ENCODE measurements around the gene METTL9.
"Not testable (repeated sequence)": the region's sequence is repeated elsewhere in the genome, so short reads cannot be mapped to it uniquely, and the experiment has no call there.

The METTL9 gene

GRCh38 chr16:21574372-21574771 is 25.0 kb upstream of the METTL9 start:
- no peak for DNase-seq (ENCODE audit: low read depth)

DNA sequence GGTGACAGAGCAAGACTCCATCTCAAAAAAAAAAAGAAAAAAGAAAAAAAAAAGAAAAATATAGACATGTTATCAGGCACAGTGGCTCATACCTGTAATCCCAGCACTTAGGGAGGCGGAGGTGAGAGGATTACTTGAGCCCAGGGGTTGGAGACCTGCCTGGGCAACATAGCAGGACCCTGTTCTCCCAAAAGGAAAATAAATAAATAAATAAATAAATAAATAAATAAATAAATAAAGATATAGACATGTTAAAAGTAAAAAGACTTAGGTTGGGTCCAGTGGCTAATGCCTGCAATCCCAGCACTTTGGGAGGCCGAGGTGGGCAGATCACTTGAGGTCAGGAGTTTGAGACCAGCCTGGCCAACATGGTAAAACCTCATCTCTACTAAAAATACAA is 23.1 kb upstream of the METTL9 start:
- not testable (repeated sequence) for DNase-seq (ENCODE audit: low read depth)

DNA sequence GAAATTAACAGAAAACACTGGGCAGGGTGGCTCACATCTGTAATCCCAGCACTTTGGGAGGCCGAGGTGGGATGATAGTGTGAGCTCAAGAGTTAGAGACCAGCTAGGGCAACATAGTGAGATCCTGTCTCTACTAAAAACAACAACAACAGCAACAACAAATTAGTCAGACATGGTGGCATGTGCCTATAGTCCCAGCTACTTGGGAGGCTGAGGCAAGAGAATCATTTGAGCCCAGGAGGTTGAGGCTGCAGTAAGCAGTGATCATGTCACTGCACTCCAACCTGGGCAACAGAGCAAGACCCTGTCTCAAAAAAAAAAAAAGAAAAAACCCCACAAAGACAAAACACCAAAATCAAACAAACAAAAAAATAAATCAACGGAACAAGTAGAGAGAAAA is 21.9 kb upstream of the METTL9 start:
- not testable (repeated sequence) for DNase-seq (ENCODE audit: low read depth)

DNA sequence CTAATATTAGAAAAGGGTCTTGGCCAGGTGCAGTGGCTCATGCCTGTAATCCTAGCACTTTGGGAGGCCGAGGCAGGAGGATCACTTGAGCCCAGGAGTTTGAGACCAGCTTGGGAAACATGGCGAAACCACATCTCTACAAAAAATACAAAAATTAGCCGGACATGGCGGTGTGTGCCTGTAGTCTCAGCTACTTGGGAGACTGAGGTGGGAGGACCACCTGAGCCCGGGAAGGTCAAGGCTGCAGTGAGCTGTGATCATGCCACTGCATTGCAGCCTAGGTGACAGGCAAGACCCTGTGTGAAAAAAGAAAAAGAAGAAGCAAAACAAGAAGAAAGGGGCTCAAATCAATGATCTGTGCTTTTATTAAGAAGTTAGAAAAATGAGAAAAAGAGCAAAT is 21.1 kb upstream of the METTL9 start:
- not testable (repeated sequence) for DNase-seq (ENCODE audit: low read depth)

GRCh38 chr16:21580131-21580530 is 19.2 kb upstream of the METTL9 start:
- not testable (repeated sequence) for DNase-seq (ENCODE audit: low read depth)

GRCh38 chr16:21580807-21581206 is 18.6 kb upstream of the METTL9 start:
- DNase-seq (ENCODE audit: low read depth), result no peak

GRCh38 chr16:21584817-21585216 is 14.6 kb upstream of the METTL9 start:
- DNase-seq (ENCODE audit: low read depth), result no peak

DNA sequence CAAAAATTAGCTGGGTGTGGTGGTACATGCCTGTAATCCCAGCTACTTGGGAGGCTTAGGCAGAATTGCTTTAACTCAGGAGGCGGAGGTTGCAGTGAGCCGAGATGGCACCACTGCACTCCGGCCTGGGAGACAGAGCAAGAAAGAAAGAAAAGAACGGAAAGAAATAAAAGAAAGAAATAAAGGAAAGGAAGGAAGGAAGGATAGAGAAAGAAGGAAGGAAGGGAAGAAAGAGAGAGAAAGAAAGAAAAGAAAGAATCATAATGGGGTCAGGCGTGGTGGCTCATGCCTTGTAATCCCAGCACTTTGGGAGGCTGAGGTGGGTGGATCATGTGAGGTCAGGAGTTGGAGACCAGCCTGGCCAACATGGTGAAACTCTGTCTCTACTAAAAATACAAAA is 10.8 kb upstream of the METTL9 start:
- DNase-seq (ENCODE audit: low read depth), result not testable (repeated sequence)

GRCh38 chr16:21589551-21589950 is 9.8 kb upstream of the METTL9 start:
- DNase-seq (ENCODE audit: low read depth), result no peak

GRCh38 chr16:21590287-21590686 is 9.1 kb upstream of the METTL9 start:
- no peak for DNase-seq (ENCODE audit: low read depth)

- DNase-seq (ENCODE audit: low read depth), result no peak
Measured at GRCh38 chr16:21590796-21591195, 8.6 kb upstream of the METTL9 start.

DNA sequence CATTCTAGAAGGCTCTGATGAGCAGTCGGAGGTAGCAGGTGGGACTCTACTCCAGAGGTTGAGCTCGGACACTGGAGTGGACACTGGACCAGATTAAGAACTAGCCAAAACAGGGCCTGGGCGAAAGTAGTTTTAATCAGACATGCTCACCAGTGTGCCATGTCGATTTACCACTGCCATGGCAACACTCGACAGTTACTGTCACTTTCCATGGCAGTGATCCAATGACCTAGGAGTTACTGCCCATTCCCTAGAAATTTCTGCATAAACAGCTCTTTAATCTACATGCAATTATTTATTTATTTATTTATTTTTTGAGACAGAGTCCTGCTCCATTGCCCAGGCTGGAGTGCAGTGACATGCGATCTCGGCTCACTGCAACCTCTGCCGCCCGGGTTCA is 7.2 kb upstream of the METTL9 start:
- no peak for DNase-seq (ENCODE audit: low read depth)

GRCh38 chr16:21593530-21594289 is 5.7 kb upstream of the METTL9 start:
- no peak for DNase-seq (ENCODE audit: low read depth)

DNA sequence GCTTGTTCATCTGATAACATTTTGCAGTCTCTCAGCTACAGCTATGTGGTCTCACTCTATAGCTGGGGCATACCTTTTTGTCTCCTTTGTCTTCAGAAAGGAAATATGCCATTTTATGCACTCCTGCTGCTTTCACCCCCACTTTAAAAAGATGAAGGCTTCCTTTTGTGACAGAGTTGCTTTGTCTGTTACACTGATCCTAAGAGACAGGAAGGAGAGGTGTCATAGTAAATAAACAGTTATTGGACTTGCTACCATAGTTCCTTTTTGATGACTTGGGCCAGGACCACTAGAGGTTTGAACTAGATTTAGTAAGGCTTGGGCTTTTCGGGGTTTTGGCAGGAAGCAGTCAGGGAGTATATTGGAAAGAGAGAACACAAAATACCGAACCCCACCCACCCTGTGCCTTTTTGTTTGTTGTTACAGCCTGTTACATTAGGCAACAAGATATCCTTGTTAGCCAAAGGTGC is 1.8 kb upstream of the METTL9 start:
- DNase-seq (ENCODE audit: low read depth), result no peak

DNA sequence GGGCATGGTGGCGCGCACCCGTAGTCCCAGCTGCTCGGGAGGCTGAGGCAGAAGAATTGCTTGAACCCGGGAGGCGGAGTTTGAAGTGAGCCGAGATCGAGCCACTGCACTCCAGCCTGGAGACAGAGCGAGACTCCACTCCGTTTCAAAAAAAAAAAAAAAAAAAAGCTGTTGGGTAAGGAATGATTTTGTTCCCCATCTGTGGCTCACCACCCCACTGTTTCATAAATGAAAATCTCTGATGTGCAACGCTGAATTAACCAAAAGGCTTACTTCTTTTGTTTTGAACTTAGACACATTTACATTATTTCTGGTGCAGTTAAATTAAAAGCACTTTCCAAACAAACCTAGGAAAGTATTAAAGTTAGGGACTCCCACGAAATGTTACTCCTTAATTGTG is 1.2 kb upstream of the METTL9 start:
- no peak for DNase-seq (ENCODE audit: low read depth)

DNA sequence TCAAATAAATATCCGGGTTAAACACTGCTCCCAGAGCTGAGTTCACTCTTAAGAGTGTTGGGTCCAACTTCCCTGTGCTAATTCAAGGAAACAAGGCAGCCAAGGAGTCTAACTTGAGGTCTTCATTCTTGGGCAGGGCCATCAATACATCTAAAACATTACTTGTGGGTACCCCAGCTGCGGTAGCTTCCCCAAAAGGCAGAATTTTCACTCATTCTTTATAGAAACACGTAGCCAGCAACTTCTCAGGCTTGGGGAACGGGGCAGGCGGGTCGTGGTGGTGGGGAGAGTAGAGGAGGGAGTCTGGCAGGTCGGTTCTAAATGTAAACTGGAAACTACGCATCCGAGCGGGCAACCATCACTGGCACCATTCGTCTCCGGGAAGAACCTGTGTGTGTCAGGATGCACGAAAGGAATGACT is 666 bp upstream of the METTL9 start:
- no peak for DNase-seq (ENCODE audit: low read depth)

GRCh38 chr16:21600031-21600773 is 825 bp downstream of the METTL9 start:
- DNase-seq (ENCODE audit: low read depth), result peak; percentile 11

- DNase-seq (ENCODE audit: low read depth), result no peak
Measured at GRCh38 chr16:21602785-21603184, 3.4 kb downstream of the METTL9 start.

GRCh38 chr16:21603928-21604327 is 4.6 kb downstream of the METTL9 start:
- no peak for DNase-seq (ENCODE audit: low read depth)

- not testable (repeated sequence) for DNase-seq (ENCODE audit: low read depth)
Measured at GRCh38 chr16:21605848-21606247, 6.5 kb downstream of the METTL9 start.

- DNase-seq (ENCODE audit: low read depth), result no peak
Measured at GRCh38 chr16:21608639-21609328, 9.4 kb downstream of the METTL9 start.

- DNase-seq (ENCODE audit: low read depth), result no peak
Measured at GRCh38 chr16:21610006-21610544, 10.7 kb downstream of the METTL9 start.

All from HS-27A (cell line).